ENCODE data around the gene KLF15.

- no peak for TF ChIP-seq CTCF (IDR thresholded peaks at IDR 0.05 in 2 of 3, conservative IDR thresholded peaks at IDR 0.05 in 1 of 3; ENCODE audit: borderline replicate concordance in 1 of 3, insufficient read depth in 1 of 3, low read depth in 2 of 3, low read length in 2 of 3)
- no peak for TF ChIP-seq REST (IDR thresholded peaks at IDR 0.05; ENCODE audit: low read depth)
- no peak for TF ChIP-seq EZH2 (IDR thresholded peaks at IDR 0.05)
- no peak for TF ChIP-seq YY1 (IDR thresholded peaks at IDR 0.05; ENCODE audit: extremely low read depth, insufficient replicate concordance, low read depth, low read length)
- no peak for TF ChIP-seq POLR2AphosphoS5 (IDR thresholded peaks at IDR 0.05; ENCODE audit: low read depth, low read length)
Measured at GRCh38 chr3:126394179-126394976, 37.2 kb upstream of the KLF15 start, which contains the start of gene CFAP100.

Measured in HCT116 (cell line).